NT2/D1 (cell line): Measurements from ENCODE around the gene CYP2R1.
A peak's percentile ranks its signal among the peaks of the same experiment; 100 is the strongest.

Experiments used
- DNase-seq: peaks from one replicate; pipeline ENCODE4 v3.0.0-alpha.2; 2011; ENCODE audit warnings: low read depth, low spot score
- H3K27me3 ChIP-seq: 2 replicates; pipeline ENCODE4 v1.6.0; 2011; ENCODE audit warnings: mild to moderate bottlenecking; ENCODE audit not compliant: insufficient read length, insufficient read depth
- H3K36me3 ChIP-seq: 2 replicates; pipeline ENCODE4 v1.6.1; 2011; ENCODE audit warnings: mild to moderate bottlenecking, low read length, mixed read lengths; ENCODE audit not compliant: insufficient read depth, insufficient read length
- H3K4me1 ChIP-seq: 2 replicates; pipeline ENCODE4 v1.5.1; 2011; ENCODE audit not compliant: insufficient read depth, insufficient read length
- H3K4me3 ChIP-seq: 2 replicates; pipeline ENCODE4 v1.5.1; 2011; ENCODE audit warnings: low read depth; ENCODE audit not compliant: insufficient read length
- H3K9ac ChIP-seq: 2 replicates; pipeline ENCODE4 v1.6.0; 2011; ENCODE audit warnings: low read depth; ENCODE audit not compliant: insufficient read length
- H3K9me3 ChIP-seq: 2 replicates; pipeline ENCODE4 v1.5.1; 2011; ENCODE audit warnings: mild to moderate bottlenecking, low read length; ENCODE audit not compliant: insufficient read depth
- SUZ12 ChIP-seq: IDR thresholded peaks from 2 replicates; pipeline ENCODE4 v1.6.1; 2011; ENCODE audit not compliant: insufficient read length, insufficient read depth; ENCODE audit errors: extremely low read depth
- YY1 ChIP-seq: IDR thresholded peaks from 2 replicates; pipeline ENCODE4 v1.6.1; 2011; ENCODE audit not compliant: insufficient read length, insufficient read depth
- ZNF274 ChIP-seq: IDR thresholded peaks from 2 replicates; pipeline ENCODE4 v1.6.1; 2011; ENCODE audit warnings: mild to moderate bottlenecking, low read depth, low read length

Gene CYP2R1

DNA sequence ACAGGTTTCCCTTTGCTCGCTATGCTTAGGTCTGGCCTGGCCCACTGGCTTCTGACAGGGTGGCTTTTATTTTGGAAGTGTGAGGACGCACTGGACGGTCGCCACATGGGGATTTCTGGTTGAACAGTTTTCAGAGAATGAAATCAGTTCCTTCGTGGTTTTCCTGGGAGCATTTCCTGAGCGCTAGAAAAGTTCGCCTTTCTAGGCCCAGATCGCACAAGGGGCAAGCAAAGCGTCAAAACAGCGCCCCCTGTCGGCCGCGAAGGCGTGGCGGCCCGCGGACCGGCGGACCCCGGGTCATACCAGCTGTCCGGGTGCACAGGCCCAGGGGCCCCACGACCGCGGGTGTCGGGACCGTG, 12.7 kb upstream of the CYP2R1 start:
- H3K4me3 ChIP-seq: peak overlapping the region; percentile 90
- H3K36me3 ChIP-seq: no peaks in the 10 kb centered on the region
- no peaks in the 10 kb centered on the region for H3K9me3 ChIP-seq
- TF ChIP-seq YY1 (no peak), SUZ12 (no peak), ZNF274 (no peak)
- peak overlapping the region; percentile 90 for H3K9ac ChIP-seq
- H3K27me3 ChIP-seq: no peaks in the 10 kb centered on the region
- peaks cover 4% of the 10 kb centered on the region for H3K4me1 ChIP-seq
- no peak for DNase-seq

DNA sequence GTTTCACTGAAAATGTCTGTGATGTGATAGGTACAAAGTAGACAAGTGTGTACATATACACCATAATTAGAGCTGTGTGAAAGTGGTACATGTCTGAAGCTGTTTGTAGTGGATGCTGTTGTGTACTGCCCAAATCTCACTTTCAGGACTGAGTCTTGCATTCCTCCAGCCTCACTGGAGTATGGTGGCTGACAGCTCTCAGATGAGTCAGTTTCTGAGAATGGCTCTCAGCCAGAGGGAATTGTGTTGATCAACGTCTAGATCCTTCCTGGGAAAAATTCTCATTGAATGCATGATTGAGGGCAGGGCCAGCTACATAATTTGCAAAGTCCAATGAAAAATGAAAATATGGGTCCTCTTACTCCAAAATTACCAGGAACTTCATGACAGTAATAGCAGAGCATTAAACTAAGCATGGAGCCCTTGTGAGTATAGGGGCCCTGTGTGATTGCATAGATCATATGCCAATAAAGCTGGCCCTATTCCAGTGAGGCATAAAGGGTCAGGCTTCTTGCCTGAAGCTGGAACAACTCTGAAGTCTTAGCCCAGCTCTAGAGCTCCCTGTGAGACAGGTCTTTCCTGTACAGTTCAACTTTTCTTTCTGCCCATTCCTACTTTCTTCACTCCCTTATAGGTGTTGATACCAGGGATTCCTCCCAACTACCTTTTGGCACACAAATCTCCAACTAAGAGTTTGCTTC, 10.8 kb upstream of the CYP2R1 start:
- Histone ChIP-seq H3K4me3 (no peak overlapping the region), H3K4me1 (peaks cover 2% of the 10 kb centered on the region), H3K9ac (no peak overlapping the region), H3K27me3 (no peaks in the 10 kb centered on the region), H3K9me3 (no peaks in the 10 kb centered on the region), H3K36me3 (no peaks in the 10 kb centered on the region)
- DNase-seq: no peak
- TF ChIP-seq ZNF274 (no peak), YY1 (no peak), SUZ12 (no peak)

DNA sequence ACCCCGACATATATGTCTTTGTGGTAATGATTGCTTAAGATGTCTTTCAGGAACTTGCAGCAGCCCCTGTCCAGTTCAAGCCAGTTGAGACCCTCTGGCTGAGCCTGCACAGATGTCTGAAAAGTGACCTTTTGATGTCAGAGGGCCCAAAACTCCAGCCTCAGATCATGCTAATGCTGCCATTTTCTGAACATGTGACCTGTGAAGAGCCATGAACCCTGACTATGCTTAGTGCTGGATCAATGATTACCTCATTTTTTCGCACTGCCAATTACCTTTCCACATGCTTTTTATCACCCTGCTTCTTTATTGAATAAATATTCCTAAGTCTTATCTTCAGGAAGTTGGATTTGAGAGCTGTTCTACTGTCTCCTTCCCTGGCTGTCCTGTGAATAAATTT, 6.9 kb upstream of the CYP2R1 start:
- no peak for DNase-seq
- TF ChIP-seq YY1 (no peak), ZNF274 (no peak), SUZ12 (no peak)
- H3K4me3 ChIP-seq: no peak overlapping the region
- no peaks in the 10 kb centered on the region for H3K4me1 ChIP-seq
- H3K9ac ChIP-seq: no peak overlapping the region
- no peaks in the 10 kb centered on the region for H3K36me3 ChIP-seq
- H3K9me3 ChIP-seq: no peaks in the 10 kb centered on the region
- H3K27me3 ChIP-seq: no peaks in the 10 kb centered on the region

DNA sequence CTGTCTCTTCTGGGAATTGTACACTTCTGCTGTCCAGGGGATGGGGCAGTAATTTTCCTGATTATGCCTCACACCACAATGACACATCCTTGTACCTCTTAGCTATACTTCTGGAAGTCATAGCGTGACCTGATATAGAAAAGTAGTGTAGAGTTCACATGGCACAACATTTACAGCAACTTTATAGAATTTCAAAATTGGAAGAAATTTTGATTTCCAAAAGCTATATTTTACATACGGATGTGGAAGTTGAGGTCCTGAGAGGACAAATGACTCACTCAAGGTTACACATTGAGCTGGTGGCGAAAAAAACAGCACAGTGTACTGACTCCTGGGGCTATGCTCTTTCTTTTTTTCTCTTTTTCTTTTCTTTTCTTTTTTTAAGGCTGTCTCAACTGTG, 6.3 kb upstream of the CYP2R1 start:
- H3K27me3 ChIP-seq: no peaks in the 10 kb centered on the region
- DNase-seq: no peak
- no peaks in the 10 kb centered on the region for H3K4me1 ChIP-seq
- TF ChIP-seq SUZ12 (no peak), YY1 (no peak), ZNF274 (no peak)
- H3K9ac ChIP-seq: no peak overlapping the region
- H3K36me3 ChIP-seq: no peaks in the 10 kb centered on the region
- H3K4me3 ChIP-seq: no peak overlapping the region
- H3K9me3 ChIP-seq: no peaks in the 10 kb centered on the region

DNA sequence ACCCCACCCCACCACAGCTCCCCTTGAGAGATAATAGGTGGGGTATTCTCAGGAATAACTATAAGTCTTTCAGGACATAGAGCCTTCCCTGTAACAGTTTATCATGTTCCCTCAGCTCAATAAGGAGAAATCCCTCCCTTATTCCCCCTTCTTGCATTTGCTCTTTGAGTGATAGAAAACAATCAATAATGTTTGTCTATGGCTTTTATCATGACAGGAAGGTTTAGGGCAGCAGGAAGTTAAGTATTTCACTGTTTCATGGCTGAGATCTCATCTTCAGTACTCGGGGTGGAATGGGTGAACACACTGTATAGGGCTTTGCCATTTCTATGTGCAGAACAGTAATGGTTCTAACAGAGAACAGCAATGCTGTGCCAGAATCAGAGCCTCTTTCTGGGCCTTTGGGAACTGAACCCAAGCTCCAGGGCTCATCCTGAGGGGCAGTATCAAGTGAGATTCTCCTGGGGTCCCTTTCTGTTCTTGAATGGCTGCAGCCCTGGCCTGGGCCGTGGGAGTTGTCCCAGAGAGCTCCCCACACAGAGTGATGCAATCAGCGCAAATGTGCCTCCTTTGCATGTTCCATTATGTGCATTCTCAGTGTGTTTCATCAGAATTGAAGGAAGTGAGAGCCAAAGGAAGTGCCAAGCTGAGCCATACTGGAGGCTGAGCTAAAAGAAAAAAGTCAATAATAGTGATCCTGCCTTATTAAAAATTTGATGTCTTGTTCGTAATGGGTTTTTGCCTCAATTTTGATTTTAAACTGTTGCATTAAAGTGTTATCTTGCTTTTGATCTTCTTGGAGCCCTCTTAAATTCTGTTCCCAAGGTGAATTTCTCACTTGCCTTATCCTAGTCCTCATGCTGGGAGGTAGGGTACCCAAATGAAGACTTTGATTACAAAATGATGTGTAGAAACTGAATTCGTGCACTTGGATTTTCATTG, 2.9 kb upstream of the CYP2R1 start:
- TF ChIP-seq ZNF274 (no peak), YY1 (no peak), SUZ12 (no peak)
- Histone ChIP-seq H3K9ac (no peak overlapping the region), H3K4me1 (no peaks in the 10 kb centered on the region), H3K4me3 (no peak overlapping the region), H3K9me3 (no peaks in the 10 kb centered on the region), H3K27me3 (peaks cover 4% of the 10 kb centered on the region), H3K36me3 (no peaks in the 10 kb centered on the region)
- no peak for DNase-seq

DNA sequence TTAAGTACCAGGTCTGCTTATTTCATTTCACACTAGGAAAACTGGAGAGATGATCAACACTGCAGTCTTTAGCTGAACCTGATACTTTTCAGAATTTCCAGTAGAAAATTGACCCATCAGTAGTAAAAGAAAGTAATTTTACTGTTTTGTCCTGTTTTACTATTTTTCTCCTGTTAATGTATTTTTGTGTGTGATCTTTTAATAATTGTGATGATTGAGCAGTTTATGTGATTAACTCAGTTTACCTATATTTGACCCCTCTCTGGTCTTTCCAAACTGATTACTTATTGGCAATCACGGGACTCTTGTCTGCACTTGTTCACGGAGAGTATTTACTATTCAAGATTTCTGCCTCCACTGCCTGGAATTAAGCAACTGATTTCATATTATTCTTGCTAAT, 546 bp upstream of the CYP2R1 start:
- H3K36me3 ChIP-seq: no peaks in the 10 kb centered on the region
- H3K4me3 ChIP-seq: peak overlapping the region; percentile 46
- no peak for TF ChIP-seq YY1
- no peak for TF ChIP-seq ZNF274
- TF ChIP-seq SUZ12: no peak
- no peak overlapping the region for H3K9ac ChIP-seq
- peaks cover 4% of the 10 kb centered on the region for H3K27me3 ChIP-seq
- H3K9me3 ChIP-seq: no peaks in the 10 kb centered on the region
- no peaks in the 10 kb centered on the region for H3K4me1 ChIP-seq
- no peak for DNase-seq
